ENCODE measurements around the gene CHST8. TPM values are rescaled to one million over a fixed set of nuclear protein-coding genes. Genes with fewer than 3 reads are reported as not detected.

Gene CHST8
- total and polyA plus RNA-seq, 5 donors from 2014 or later, result 0.27 TPM; not detected in 4

- Histone ChIP-seq H3K27me3 (ENCODE audit: control insufficient read depth, insufficient read depth, low read length) (no peaks in the 10 kb centered on the region), H3K27ac (ENCODE audit: insufficient read depth, low read length, poor library complexity, severe bottlenecking) (no peak overlapping the region), H3K36me3 (ENCODE audit: control insufficient read depth, insufficient read depth, low read length) (no peaks in the 10 kb centered on the region), H3K4me3 (ENCODE audit: low read depth, low read length) (no peak overlapping the region), H3K4me1 (ENCODE audit: control insufficient read depth, insufficient read depth, low read length, poor library complexity, severe bottlenecking) (no peaks in the 10 kb centered on the region), H3K9me3 (ENCODE audit: control insufficient read depth in 2 of 2, low read length in 2 of 2) (no peaks in the 10 kb centered on the region)
- H3K27ac Mint-ChIP-seq, result no peak overlapping the region
- no peaks in the 10 kb centered on the region for H3K4me1 Mint-ChIP-seq
- peaks cover 0 to 3% (median 0%) of the 10 kb centered on the region in 7 donors for H3K9me3 Mint-ChIP-seq
- no peak overlapping the region for H3K4me3 Mint-ChIP-seq
- no peaks in the 10 kb centered on the region for H3K36me3 Mint-ChIP-seq
- ATAC-seq (ENCODE audit: low read depth in 2 of 2) (no peak), DNase-seq (no peak)
- H3K27me3 Mint-ChIP-seq, result no peaks in the 10 kb centered on the region
Observed at GRCh38 chr19:33699754-33700407, 78.1 kb downstream of the CHST8 start.

- ATAC-seq (ENCODE audit: low read depth in 2 of 2) (no peak), DNase-seq (no peak)
- H3K27ac ChIP-seq (ENCODE audit: insufficient read depth, low read length, poor library complexity, severe bottlenecking), result no peak overlapping the region
- H3K27me3 Mint-ChIP-seq, result no peaks in the 10 kb centered on the region
- no peak overlapping the region for H3K27ac Mint-ChIP-seq
- no peaks in the 10 kb centered on the region for H3K9me3 ChIP-seq (ENCODE audit: control insufficient read depth in 2 of 2, low read length in 2 of 2)
- no peaks in the 10 kb centered on the region for H3K27me3 ChIP-seq (ENCODE audit: control insufficient read depth, insufficient read depth, low read length)
- no peaks in the 10 kb centered on the region for H3K4me1 ChIP-seq (ENCODE audit: control insufficient read depth, insufficient read depth, low read length, poor library complexity, severe bottlenecking)
- no peaks in the 10 kb centered on the region for H3K36me3 ChIP-seq (ENCODE audit: control insufficient read depth, insufficient read depth, low read length)
- H3K4me3 Mint-ChIP-seq, result no peak overlapping the region
- H3K4me3 ChIP-seq (ENCODE audit: low read depth, low read length), result no peak overlapping the region
- H3K4me1 Mint-ChIP-seq, result no peaks in the 10 kb centered on the region
- H3K36me3 Mint-ChIP-seq, result no peaks in the 10 kb centered on the region
- H3K9me3 Mint-ChIP-seq, result peaks cover 0 to 3% (median 0%) of the 10 kb centered on the region in 7 donors
Observed at GRCh38 chr19:33700408-33701013, 78.8 kb downstream of the CHST8 start.

- no peaks in the 10 kb centered on the region for H3K4me1 ChIP-seq (ENCODE audit: control insufficient read depth, insufficient read depth, low read length, poor library complexity, severe bottlenecking)
- Mint-ChIP-seq H3K36me3 (no peaks in the 10 kb centered on the region), H3K27ac (no peak overlapping the region), H3K9me3 (peaks cover 0 to 3% (median 0%) of the 10 kb centered on the region in 7 donors), H3K4me3 (no peak overlapping the region), H3K27me3 (no peaks in the 10 kb centered on the region), H3K4me1 (no peaks in the 10 kb centered on the region)
- no peak overlapping the region for H3K4me3 ChIP-seq (ENCODE audit: low read depth, low read length)
- no peak for ATAC-seq (ENCODE audit: low read depth in 2 of 2)
- H3K27me3 ChIP-seq (ENCODE audit: control insufficient read depth, insufficient read depth, low read length), result no peaks in the 10 kb centered on the region
- H3K36me3 ChIP-seq (ENCODE audit: control insufficient read depth, insufficient read depth, low read length), result no peaks in the 10 kb centered on the region
- no peak for DNase-seq
- H3K27ac ChIP-seq (ENCODE audit: insufficient read depth, low read length, poor library complexity, severe bottlenecking), result no peak overlapping the region
- H3K9me3 ChIP-seq (ENCODE audit: control insufficient read depth in 2 of 2, low read length in 2 of 2), result no peaks in the 10 kb centered on the region
Observed at GRCh38 chr19:33701565-33701964, 79.8 kb downstream of the CHST8 start.

GRCh38 chr19:33702606-33703437 lies 81.1 kb downstream of the CHST8 start:
- Mint-ChIP-seq H3K36me3 (no peaks in the 10 kb centered on the region), H3K4me3 (no peak overlapping the region), H3K9me3 (peaks cover 0 to 3% (median 0%) of the 10 kb centered on the region in 7 donors), H3K27me3 (no peaks in the 10 kb centered on the region), H3K4me1 (no peaks in the 10 kb centered on the region), H3K27ac (no peak overlapping the region)
- Histone ChIP-seq H3K4me1 (ENCODE audit: control insufficient read depth, insufficient read depth, low read length, poor library complexity, severe bottlenecking) (no peaks in the 10 kb centered on the region), H3K4me3 (ENCODE audit: low read depth, low read length) (no peak overlapping the region), H3K27me3 (ENCODE audit: control insufficient read depth, insufficient read depth, low read length) (no peaks in the 10 kb centered on the region), H3K27ac (ENCODE audit: insufficient read depth, low read length, poor library complexity, severe bottlenecking) (no peak overlapping the region), H3K36me3 (ENCODE audit: control insufficient read depth, insufficient read depth, low read length) (no peaks in the 10 kb centered on the region), H3K9me3 (ENCODE audit: control insufficient read depth in 2 of 2, low read length in 2 of 2) (no peaks in the 10 kb centered on the region)
- ATAC-seq (ENCODE audit: low read depth in 2 of 2), result no peak
- no peak for DNase-seq

- ATAC-seq (ENCODE audit: low read depth in 2 of 2), result no peak
- no peaks in the 10 kb centered on the region for H3K27me3 Mint-ChIP-seq
- DNase-seq, result no peak
- H3K36me3 Mint-ChIP-seq, result no peaks in the 10 kb centered on the region
- H3K27ac ChIP-seq (ENCODE audit: insufficient read depth, low read length, poor library complexity, severe bottlenecking), result no peak overlapping the region
- H3K4me1 Mint-ChIP-seq, result no peaks in the 10 kb centered on the region
- no peak overlapping the region for H3K4me3 Mint-ChIP-seq
- H3K27ac Mint-ChIP-seq, result no peak overlapping the region
- H3K9me3 ChIP-seq (ENCODE audit: control insufficient read depth in 2 of 2, low read length in 2 of 2), result no peaks in the 10 kb centered on the region
- H3K4me1 ChIP-seq (ENCODE audit: control insufficient read depth, insufficient read depth, low read length, poor library complexity, severe bottlenecking), result no peaks in the 10 kb centered on the region
- H3K36me3 ChIP-seq (ENCODE audit: control insufficient read depth, insufficient read depth, low read length), result no peaks in the 10 kb centered on the region
- no peak overlapping the region for H3K4me3 ChIP-seq (ENCODE audit: low read depth, low read length)
- no peaks in the 10 kb centered on the region for H3K27me3 ChIP-seq (ENCODE audit: control insufficient read depth, insufficient read depth, low read length)
- H3K9me3 Mint-ChIP-seq, result peaks cover 0 to 3% (median 0%) of the 10 kb centered on the region in 7 donors
Observed at GRCh38 chr19:33703438-33703750, 81.6 kb downstream of the CHST8 start.

- Histone ChIP-seq H3K36me3 (ENCODE audit: control insufficient read depth, insufficient read depth, low read length) (no peaks in the 10 kb centered on the region), H3K27me3 (ENCODE audit: control insufficient read depth, insufficient read depth, low read length) (no peaks in the 10 kb centered on the region), H3K27ac (ENCODE audit: insufficient read depth, low read length, poor library complexity, severe bottlenecking) (no peak overlapping the region), H3K4me3 (ENCODE audit: low read depth, low read length) (no peak overlapping the region), H3K9me3 (ENCODE audit: control insufficient read depth in 2 of 2, low read length in 2 of 2) (no peaks in the 10 kb centered on the region), H3K4me1 (ENCODE audit: control insufficient read depth, insufficient read depth, low read length, poor library complexity, severe bottlenecking) (no peaks in the 10 kb centered on the region)
- peaks cover 0 to 3% (median 0%) of the 10 kb centered on the region in 7 donors for H3K9me3 Mint-ChIP-seq
- no peaks in the 10 kb centered on the region for H3K36me3 Mint-ChIP-seq
- H3K27me3 Mint-ChIP-seq, result no peaks in the 10 kb centered on the region
- ATAC-seq (ENCODE audit: low read depth in 2 of 2) (no peak), DNase-seq (no peak)
- H3K4me3 Mint-ChIP-seq, result no peak overlapping the region
- H3K4me1 Mint-ChIP-seq, result no peaks in the 10 kb centered on the region
- H3K27ac Mint-ChIP-seq, result no peak overlapping the region
Observed at GRCh38 chr19:33703821-33704220, 82.1 kb downstream of the CHST8 start.

- Histone ChIP-seq H3K27me3 (ENCODE audit: control insufficient read depth, insufficient read depth, low read length) (no peaks in the 10 kb centered on the region), H3K4me3 (ENCODE audit: low read depth, low read length) (no peak overlapping the region), H3K27ac (ENCODE audit: insufficient read depth, low read length, poor library complexity, severe bottlenecking) (no peak overlapping the region), H3K4me1 (ENCODE audit: control insufficient read depth, insufficient read depth, low read length, poor library complexity, severe bottlenecking) (no peaks in the 10 kb centered on the region), H3K36me3 (ENCODE audit: control insufficient read depth, insufficient read depth, low read length) (no peaks in the 10 kb centered on the region), H3K9me3 (ENCODE audit: control insufficient read depth in 2 of 2, low read length in 2 of 2) (no peaks in the 10 kb centered on the region)
- Mint-ChIP-seq H3K9me3 (peaks cover 0 to 3% (median 0%) of the 10 kb centered on the region in 7 donors), H3K27me3 (no peaks in the 10 kb centered on the region), H3K36me3 (no peaks in the 10 kb centered on the region), H3K4me1 (no peaks in the 10 kb centered on the region), H3K27ac (no peak overlapping the region), H3K4me3 (no peak overlapping the region)
- no peak for ATAC-seq (ENCODE audit: low read depth in 2 of 2)
- DNase-seq, result no peak
Observed at GRCh38 chr19:33704271-33704670, 82.5 kb downstream of the CHST8 start.

Data from CD4-positive, CD25-positive, alpha-beta regulatory T cell (primary cell).